CD14-positive monocyte (primary cell): ENCODE results near the gene GTPBP6. TPM values are rescaled to one million over a fixed set of nuclear protein-coding genes. Genes with fewer than 3 reads are reported as not detected.

Experiments
- DNase-seq, 3 donors: peaks; one replicate each; pipeline ENCODE4 v3.0.0-alpha.2; 2011 to 2022
- H2AFZ ChIP-seq: 2 replicates; pipeline ENCODE4 v1.6.0; 2012; ENCODE audit warnings: mild to moderate bottlenecking, low read depth, low read length, inconsistent platforms; ENCODE audit not compliant: insufficient read depth, poor library complexity, severe bottlenecking
- H3K27ac ChIP-seq, 2 donors: 1 replicate in 1 of 2; 2 replicates in 1 of 2; pipeline ENCODE4 v1.5.1; 2012 to 2013; ENCODE audit warnings: low read length in 2 of 2, control low read depth in 1 of 2, inconsistent platforms in 1 of 2, low read depth in 1 of 2, mild to moderate bottlenecking in 1 of 2
- H3K27me3 ChIP-seq, 2 donors: one replicate each; pipeline versions ENCODE4 v1.6.0 to v1.6.1; 2011 to 2013; ENCODE audit warnings: low read length in 2 of 2; ENCODE audit not compliant: control insufficient read depth in 2 of 2, insufficient read depth in 2 of 2
- H3K36me3 ChIP-seq, 2 donors: replicated peaks in 1 of 2; 1 replicate in 1 of 2; 2 replicates in 1 of 2; pipeline versions ENCODE4 v1.5.1 to v1.6.1; 2012 to 2013; ENCODE audit warnings: low read length in 2 of 2, control low read depth in 1 of 2, inconsistent platforms in 1 of 2, mild to moderate bottlenecking in 1 of 2; ENCODE audit not compliant: insufficient read depth in 2 of 2, control insufficient read depth in 1 of 2
- H3K4me1 ChIP-seq, 2 donors: 1 replicate in 1 of 2; 2 replicates in 1 of 2; pipeline versions ENCODE4 v1.5.1 to v1.6.1; 2012 to 2013; ENCODE audit warnings: low read length in 2 of 2, control low read depth in 1 of 2, inconsistent platforms in 1 of 2, mild to moderate bottlenecking in 1 of 2, moderate library complexity in 1 of 2; ENCODE audit not compliant: insufficient read depth in 2 of 2, control insufficient read depth in 1 of 2
- H3K4me2 ChIP-seq: replicated peaks from 2 replicates; pipeline ENCODE3; 2012; ENCODE audit warnings: low read length, moderate library complexity, mild to moderate bottlenecking; ENCODE audit not compliant: poor library complexity, severe bottlenecking; ENCODE audit errors: extremely low read depth
- H3K4me3 ChIP-seq, 3 experiments: fragments of 200-600 bp in 1 of 3; sonication (generic) in 1 of 3; replicated peaks in 1 of 3; 1 replicate in 2 of 3; 2 replicates in 1 of 3; pipeline ENCODE4 v1.5.1; 2011 to 2013; ENCODE audit warnings: low read length in 3 of 3, mild to moderate bottlenecking in 3 of 3, control low read depth in 2 of 3, low read depth in 2 of 3, inconsistent platforms in 1 of 3, moderate library complexity in 1 of 3
- H3K79me2 ChIP-seq: 2 replicates; pipeline ENCODE4 v1.6.0; 2012; ENCODE audit warnings: mild to moderate bottlenecking, control low read depth, inconsistent platforms, low read length, moderate library complexity; ENCODE audit not compliant: insufficient read depth
- H3K9ac ChIP-seq: 2 replicates; pipeline ENCODE4 v1.6.0; 2017; ENCODE audit warnings: low read length, mild to moderate bottlenecking; ENCODE audit not compliant: insufficient read depth, poor library complexity, severe bottlenecking
- H3K9me3 ChIP-seq, 2 donors: replicated peaks in 1 of 2; 1 replicate in 1 of 2; 2 replicates in 1 of 2; pipeline versions ENCODE4 v1.5.1 to v1.6.1; 2012 to 2013; ENCODE audit warnings: low read length in 2 of 2, control low read depth in 1 of 2; ENCODE audit not compliant: control insufficient read depth in 1 of 2, insufficient read depth in 1 of 2
- H4K20me1 ChIP-seq: 2 replicates; pipeline ENCODE4 v1.6.0; 2012; ENCODE audit warnings: mild to moderate bottlenecking, low read length, control low read depth, moderate library complexity; ENCODE audit not compliant: insufficient read depth
- H3K27ac Mint-ChIP-seq, 7 donors: one replicate each; pipeline ENCODE4 v1.8.0; 2020; ENCODE audit warnings: mild to moderate bottlenecking in 7 of 7, mixed read lengths in 7 of 7, moderate library complexity in 6 of 7, inconsistent platforms in 2 of 7
- H3K27me3 Mint-ChIP-seq, 3 donors: one replicate each; pipeline ENCODE4 v1.8.0; 2021 to 2022; ENCODE audit warnings: low read depth in 3 of 3, mild to moderate bottlenecking in 3 of 3, mixed read lengths in 3 of 3, moderate library complexity in 3 of 3, inconsistent platforms in 1 of 3
- H3K36me3 Mint-ChIP-seq, 2 donors: one replicate each; pipeline ENCODE4 v1.8.0; 2020; ENCODE audit warnings: mixed read lengths in 2 of 2, inconsistent platforms in 1 of 2, mild to moderate bottlenecking in 1 of 2
- H3K4me1 Mint-ChIP-seq: one replicate; pipeline ENCODE4 v1.8.0; 2020; ENCODE audit warnings: mild to moderate bottlenecking, mixed read lengths
- H3K4me3 Mint-ChIP-seq, 2 donors: one replicate each; pipeline ENCODE4 v1.8.0; 2020; ENCODE audit warnings: mild to moderate bottlenecking in 2 of 2, mixed read lengths in 2 of 2, moderate library complexity in 1 of 2
- H3K9me3 Mint-ChIP-seq, 7 donors: one replicate each; pipeline ENCODE4 v1.8.0; 2020 to 2022; ENCODE audit warnings: mixed read lengths in 7 of 7, mild to moderate bottlenecking in 6 of 7, moderate library complexity in 6 of 7, inconsistent platforms in 2 of 7
- WGBS: methylation state at CpG from one replicate; pipeline ENCODE4 v1.1.5; 2013; ENCODE audit warnings: missing lambda C conversion rate; ENCODE audit not compliant: insufficient coverage; 5-methylcytosine and 5-hydroxymethylcytosine counted together
- intact Hi-C, 2 donors: fragments of 100-400 bp; cut with micrococcal nuclease; formaldehyde crosslinking; loops; one replicate each; pipeline versions ENCODE4 v1.15.0 to v1.15.1; 2023
- polyA plus RNA-seq, 3 donors: library from polyadenylated mRNA; depleted of rRNA in 1 of 3; unstranded in 2 of 3; stranded (reverse) in 1 of 3; fragments of 300-500 nt in 2 of 3; fragments of >200 nt in 1 of 3; fragmentation: Illumina TruSeq in 2 of 3; gene quantifications; 1 replicate in 2 of 3; 2 replicates in 1 of 3; pipeline ENCODE4 v1.2.3, GENCODE V29; 2012 to 2021
- TF ChIP-seq, protein P1 (sequence below): fragments of 200-600 bp; IDR thresholded peaks from one replicate; pipeline ENCODE4 v1.8.0; 2022; ENCODE audit warnings: antibody characterized with exemption, mild to moderate bottlenecking

GTPBP6 gene
- polyA plus RNA-seq, 3 donors: 17.2 to 39.3 (median 27.0) TPM

DNA sequence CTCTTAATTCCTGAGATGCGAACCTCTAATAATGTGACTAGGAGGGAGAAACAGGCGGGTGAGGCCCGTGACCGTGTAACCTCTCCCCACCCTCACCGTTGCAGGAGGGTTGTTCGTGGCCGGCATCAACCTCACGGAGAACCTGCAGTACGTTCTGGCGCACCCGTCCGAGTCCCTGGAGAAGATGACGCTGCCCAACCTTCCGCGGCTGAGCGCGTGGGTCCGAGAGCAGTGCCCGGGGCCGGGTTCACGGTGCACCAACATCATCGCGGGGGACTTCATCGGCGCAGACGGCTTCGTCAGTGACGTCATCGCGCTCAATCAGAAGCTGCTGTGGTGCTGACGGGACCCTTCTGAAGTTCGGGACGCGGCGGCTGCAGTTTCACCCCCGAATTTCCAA is 19.6 kb downstream of the GTPBP6 start:
- no peaks in the 10 kb centered on the region for H4K20me1 ChIP-seq
- intact Hi-C loops: no loop called here

DNA sequence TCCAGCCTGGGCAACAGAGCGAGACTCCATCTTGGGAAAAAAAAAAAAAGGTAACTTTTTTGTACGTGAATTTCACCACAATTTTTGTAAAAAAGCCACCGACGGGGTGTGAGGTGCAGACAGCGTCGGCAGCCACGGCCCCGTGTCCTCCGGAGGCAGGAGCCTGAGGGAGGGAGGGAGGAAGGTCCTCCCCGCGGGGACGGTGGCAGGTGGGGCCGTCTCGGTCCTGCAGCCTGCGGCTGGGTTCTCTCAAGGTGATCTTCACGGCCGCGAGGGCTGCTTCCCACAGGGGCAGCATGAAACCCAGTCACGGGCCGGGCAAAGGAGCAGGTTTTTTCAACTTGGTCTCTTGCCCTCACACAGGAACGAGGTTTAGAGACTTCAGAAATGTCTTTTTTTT is 23.5 kb downstream of the GTPBP6 start:
- Histone ChIP-seq H4K20me1 (no peaks in the 10 kb centered on the region), H3K9ac (no peak overlapping the region), H3K4me3 (no peak overlapping the region), H2AFZ (no peak overlapping the region), H3K27ac (no peak overlapping the region), H3K27me3 (no peaks in the 10 kb centered on the region), H3K79me2 (no peaks in the 10 kb centered on the region), H3K9me3 (peaks cover 0 to 30% of the 10 kb centered on the region in 2 donors), H3K4me1 (no peaks in the 10 kb centered on the region), H3K36me3 (peaks cover 26 to 66% of the 10 kb centered on the region in 2 donors), H3K4me2 (no peak overlapping the region)
- 94% methylated on average over 18 of the region's 21 CpGs for WGBS
- DNase-seq: no peak
- peaks cover 41 to 75% of the 10 kb centered on the region in 2 donors for H3K36me3 Mint-ChIP-seq
- TF ChIP-seq, protein P1, sequence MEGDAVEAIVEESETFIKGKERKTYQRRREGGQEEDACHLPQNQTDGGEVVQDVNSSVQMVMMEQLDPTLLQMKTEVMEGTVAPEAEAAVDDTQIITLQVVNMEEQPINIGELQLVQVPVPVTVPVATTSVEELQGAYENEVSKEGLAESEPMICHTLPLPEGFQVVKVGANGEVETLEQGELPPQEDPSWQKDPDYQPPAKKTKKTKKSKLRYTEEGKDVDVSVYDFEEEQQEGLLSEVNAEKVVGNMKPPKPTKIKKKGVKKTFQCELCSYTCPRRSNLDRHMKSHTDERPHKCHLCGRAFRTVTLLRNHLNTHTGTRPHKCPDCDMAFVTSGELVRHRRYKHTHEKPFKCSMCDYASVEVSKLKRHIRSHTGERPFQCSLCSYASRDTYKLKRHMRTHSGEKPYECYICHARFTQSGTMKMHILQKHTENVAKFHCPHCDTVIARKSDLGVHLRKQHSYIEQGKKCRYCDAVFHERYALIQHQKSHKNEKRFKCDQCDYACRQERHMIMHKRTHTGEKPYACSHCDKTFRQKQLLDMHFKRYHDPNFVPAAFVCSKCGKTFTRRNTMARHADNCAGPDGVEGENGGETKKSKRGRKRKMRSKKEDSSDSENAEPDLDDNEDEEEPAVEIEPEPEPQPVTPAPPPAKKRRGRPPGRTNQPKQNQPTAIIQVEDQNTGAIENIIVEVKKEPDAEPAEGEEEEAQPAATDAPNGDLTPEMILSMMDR: no peak
- H3K4me1 Mint-ChIP-seq: no peaks in the 10 kb centered on the region
- intact Hi-C loops: no loop called here
- peaks cover 0 to 21% (median 15%) of the 10 kb centered on the region in 7 donors for H3K9me3 Mint-ChIP-seq
- H3K27ac Mint-ChIP-seq: no peak overlapping the region
- peaks cover 0 to 5% (median 0%) of the 10 kb centered on the region in 3 donors for H3K27me3 Mint-ChIP-seq
- H3K4me3 Mint-ChIP-seq: no peak overlapping the region

More for the DNA sequence above, 19.6 kb downstream of the GTPBP6 start:
- Mint-ChIP-seq H3K27ac (no peak overlapping the region), H3K9me3 (peaks cover 0 to 15% (median 2%) of the 10 kb centered on the region in 7 donors), H3K4me1 (no peaks in the 10 kb centered on the region), H3K36me3 (peaks cover 30 to 64% of the 10 kb centered on the region in 2 donors), H3K4me3 (no peak overlapping the region), H3K27me3 (no peaks in the 10 kb centered on the region)
- no peak overlapping the region for H3K9ac ChIP-seq
- TF ChIP-seq, protein P1: no peak
- WGBS: 99% methylated on average over 34 of the region's 36 CpGs
- H3K27ac ChIP-seq: no peak overlapping the region
- H3K9me3 ChIP-seq: peaks cover 3 to 13% of the 10 kb centered on the region in 2 donors
- no peak overlapping the region for H3K4me2 ChIP-seq
- H3K4me3 ChIP-seq: no peak overlapping the region
- DNase-seq: no peak
- no peaks in the 10 kb centered on the region for H3K27me3 ChIP-seq
- no peaks in the 10 kb centered on the region for H3K4me1 ChIP-seq
- H2AFZ ChIP-seq: no peak overlapping the region
- no peaks in the 10 kb centered on the region for H3K79me2 ChIP-seq
- peaks cover 16 to 61% of the 10 kb centered on the region in 2 donors for H3K36me3 ChIP-seq
